GM21526 (cell line): ENCODE measurements around the gene CDC42SE2.
A peak's percentile ranks its signal among the peaks of the same experiment; 100 is the strongest.
"Not testable (repeated sequence)": the region's sequence is repeated elsewhere in the genome, so short reads cannot be mapped to it uniquely, and the experiment has no call there.

Experiments used
- ATAC-seq: cut with Tn5 transposase; IDR thresholded peaks from one replicate; pipeline ENCODE4 v1.9.1; 2021; ENCODE audit warnings: moderate library complexity; ENCODE audit not compliant: unreplicated experiment, low FRiP score

The CDC42SE2 gene

DNA sequence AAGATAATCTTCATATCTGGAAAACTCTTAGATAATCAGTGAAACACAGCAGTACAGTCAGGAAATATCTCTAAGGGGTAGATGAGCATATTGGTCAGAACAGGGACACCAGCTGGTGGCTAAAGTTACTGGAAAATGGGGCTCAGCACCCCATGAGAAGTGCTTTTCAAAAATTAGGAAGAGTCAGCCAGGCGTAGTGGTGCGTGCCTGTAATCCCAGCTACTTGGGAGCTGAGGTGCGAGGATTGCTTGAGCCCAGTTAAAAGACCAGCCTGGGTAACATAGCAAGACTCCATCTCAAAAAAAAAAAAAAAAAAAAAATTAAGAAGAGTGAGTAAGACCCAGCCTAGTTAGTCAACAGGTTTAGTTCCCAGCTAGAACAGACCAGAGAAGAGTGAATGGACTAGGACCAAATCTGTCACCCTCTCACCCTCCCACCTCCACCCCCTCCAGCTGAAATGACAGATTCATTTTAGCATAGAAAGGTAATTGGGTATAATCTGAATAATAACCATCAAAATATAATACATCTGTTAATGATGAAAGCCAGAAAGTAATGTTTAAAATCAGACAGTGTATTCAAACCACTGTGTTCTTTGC lies 120.9 kb downstream of the CDC42SE2 start:
- no peak for ATAC-seq

DNA sequence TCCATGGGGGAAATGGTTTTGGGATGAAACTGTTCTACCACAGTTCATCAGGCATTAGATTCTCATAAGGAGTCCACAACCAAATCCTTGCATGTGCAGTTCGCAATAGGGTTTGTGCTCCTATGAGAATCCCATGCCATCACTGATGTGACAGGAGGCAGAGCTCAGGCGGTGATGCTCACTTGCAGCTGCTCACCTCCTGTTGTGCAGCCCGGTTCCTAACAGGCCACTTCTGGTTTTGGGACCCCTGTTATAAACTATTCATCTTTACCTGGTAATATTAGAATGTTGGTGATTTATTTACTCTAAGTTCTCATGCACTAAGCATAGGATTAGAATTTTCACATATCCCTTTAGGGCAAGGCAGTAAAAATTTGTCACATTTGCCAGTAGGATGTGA lies 122.3 kb downstream of the CDC42SE2 start:
- ATAC-seq = no peak

DNA sequence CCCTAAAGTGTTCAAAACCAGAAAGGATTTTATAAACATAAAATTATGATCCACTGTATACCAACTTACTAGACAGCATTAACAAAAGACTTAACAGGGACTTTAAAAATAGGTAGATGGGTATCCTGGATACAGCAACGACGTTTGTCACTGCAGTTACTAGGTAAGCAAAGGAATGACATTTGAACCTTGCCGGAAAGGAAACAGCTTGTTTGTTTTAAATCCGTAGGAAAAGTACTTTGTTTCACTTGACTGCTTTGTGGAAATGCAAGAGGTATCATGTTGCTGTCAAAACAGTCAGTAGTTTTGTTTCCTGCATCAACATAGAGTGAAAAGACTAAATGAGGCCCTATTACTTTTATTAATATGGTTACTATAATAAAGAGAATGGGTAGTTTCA lies 122.9 kb downstream of the CDC42SE2 start:
- ATAC-seq = no peak

DNA sequence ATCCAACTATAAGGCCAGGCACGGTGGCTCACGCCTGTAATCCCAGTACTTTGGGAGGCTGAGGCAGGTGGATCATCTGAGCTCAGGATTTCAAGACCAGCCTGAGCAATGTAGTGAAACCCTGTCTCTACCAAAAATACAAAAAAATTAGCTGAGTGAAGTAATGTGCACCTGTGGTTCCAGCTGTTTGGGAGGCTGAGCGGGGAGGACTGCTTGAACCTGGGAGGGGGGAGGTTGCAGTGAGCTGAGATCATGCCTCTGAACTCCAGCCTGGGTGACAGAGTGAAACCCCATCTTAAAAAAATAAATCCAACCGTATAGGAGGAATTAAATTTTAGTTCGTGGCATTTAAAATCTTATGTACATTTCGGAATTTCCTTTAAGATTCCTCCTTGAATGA lies 123.4 kb downstream of the CDC42SE2 start:
- no peak for ATAC-seq

DNA sequence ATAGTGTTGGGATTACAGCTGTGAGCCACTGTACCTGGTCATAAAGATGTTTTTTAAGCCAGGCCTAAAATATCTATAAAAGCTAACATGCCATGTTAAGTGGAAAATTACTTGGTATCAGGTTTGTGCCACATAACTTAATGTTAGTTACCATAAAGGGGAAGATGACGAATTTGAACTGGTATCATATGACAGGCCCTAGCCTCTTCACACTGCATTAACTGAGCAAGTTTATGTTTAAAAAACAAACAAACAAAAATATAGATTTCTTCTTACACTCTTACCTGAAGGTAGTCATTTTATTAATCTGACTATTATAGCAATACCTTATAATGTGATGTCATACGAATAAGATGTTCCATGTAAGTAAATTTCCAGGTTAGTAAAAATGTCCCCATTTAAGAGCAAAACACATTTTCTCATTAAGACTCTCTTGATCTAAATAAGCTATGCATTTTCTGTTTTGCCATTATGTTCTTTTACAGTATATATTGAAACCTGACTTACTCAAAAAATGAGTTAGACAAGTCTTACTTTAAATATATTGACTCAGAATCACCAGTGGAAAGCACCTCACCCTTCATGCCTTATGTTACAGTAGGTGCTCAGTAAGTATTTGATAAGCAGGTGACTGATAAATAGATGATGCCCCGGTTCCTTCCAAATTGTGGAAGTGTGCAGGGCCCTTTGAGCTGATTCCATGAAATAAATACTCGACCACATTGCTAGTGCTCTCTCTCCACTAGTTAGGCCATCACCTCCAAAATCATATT lies 125.4 kb downstream of the CDC42SE2 start:
- ATAC-seq = no peak

DNA sequence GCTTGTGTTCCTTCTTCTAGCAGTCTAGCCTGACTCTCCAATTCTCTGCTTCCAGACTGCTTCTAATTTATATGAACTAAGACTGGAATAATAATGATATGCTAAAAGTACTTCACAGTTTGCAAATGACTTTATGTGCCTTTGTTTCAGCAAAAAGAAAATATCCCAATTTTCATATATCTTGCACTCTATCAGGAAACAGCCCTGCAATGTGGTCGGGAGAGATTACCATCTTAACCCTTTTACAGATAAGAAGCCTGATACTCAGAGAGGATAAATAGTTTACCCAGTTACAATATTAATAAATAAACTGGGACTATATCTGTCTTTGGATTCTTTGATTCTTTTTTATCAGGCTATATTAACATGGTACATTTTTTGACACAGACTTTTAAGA lies 126.0 kb downstream of the CDC42SE2 start:
- no peak for ATAC-seq

DNA sequence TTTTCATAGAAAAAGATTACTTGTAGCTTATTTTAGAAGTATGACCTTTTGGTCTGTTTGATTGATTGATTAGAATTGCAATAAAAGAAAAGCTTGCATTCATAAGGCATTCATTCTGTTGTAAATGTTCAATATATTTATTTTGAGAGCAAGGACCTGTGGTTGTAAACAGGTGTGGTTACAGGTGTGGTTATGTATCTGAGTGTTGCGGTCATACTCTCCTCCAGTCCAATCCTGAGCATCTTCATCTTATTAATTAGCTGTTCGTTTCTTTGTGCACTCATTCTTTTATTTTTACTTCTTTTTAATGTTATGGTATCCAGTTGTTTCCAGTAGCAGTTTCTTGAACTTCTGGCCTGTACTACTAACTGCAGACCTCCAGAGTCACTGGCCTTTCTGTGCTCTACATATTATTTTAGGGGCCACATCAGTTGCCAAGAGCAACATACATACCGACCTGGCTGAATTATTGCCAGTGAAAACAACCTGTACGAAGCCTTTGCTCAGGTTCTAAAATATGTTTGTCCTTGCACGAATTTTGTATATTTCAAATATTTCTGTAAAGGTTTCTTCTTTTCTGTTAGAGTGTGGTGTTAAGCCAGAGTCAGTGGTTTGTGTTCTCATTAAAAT lies 128.7 kb downstream of the CDC42SE2 start:
- no peak for ATAC-seq

DNA sequence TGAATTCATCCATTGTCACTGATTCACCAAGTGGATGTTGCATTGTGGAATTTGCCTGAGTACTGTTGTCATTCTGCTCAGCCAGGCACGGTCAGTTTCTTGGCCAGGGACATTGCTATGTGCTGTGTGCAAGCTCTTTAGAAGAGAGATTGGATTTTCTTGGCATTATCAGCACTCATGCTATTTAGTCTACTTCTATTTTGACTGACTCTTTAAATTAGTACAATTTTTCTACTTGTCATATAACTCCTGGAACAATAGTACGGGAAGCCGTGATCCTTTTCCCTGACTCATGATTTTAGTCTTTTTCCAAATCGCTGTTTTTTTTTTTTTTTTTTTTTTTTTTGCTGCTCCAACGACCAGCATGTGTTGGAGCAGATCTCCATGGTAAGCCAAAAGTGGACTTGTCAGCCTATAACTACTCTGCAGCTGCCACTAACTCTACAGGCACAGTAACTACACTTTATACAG lies 129.7 kb downstream of the CDC42SE2 start:
- no peak for ATAC-seq

DNA sequence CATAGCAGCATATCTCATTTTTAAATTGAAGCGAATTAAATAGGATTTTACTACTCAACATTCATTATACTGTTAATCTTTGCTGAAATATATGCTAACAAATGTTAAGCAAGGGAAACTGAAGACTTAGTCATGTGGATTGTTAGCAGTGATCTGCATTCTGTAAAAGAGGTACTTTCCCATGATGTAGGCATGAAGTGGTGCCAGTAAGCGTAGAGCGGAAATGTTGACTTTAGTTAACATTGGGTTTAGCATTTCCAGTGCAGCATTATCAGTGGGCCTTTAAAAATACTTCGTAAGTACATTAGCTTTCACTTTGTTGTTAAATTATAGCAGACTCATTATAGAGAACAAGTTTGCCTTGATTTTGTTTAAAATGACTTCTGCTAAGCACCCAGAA lies 130.3 kb downstream of the CDC42SE2 start:
- ATAC-seq = peak; percentile 55

DNA sequence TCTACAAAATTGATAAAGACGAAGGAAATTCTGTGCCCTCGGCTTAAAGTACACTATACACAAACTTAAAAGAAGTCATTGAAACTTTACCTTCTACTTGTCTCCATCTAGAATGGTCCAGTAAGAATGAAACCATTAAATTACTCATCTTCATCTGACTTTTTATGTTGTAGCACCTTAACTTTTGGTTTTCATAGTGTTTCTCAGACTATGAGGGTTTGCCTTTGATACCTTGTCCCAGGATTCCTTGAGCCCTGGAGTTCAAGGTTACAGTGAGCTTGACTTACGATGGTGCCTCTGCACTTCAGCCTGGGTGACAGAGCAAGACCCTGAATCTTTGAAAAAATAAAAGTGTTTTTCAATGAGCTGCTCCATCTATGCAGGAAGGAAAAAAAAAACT lies 132.2 kb downstream of the CDC42SE2 start:
- ATAC-seq = peak; percentile 80

DNA sequence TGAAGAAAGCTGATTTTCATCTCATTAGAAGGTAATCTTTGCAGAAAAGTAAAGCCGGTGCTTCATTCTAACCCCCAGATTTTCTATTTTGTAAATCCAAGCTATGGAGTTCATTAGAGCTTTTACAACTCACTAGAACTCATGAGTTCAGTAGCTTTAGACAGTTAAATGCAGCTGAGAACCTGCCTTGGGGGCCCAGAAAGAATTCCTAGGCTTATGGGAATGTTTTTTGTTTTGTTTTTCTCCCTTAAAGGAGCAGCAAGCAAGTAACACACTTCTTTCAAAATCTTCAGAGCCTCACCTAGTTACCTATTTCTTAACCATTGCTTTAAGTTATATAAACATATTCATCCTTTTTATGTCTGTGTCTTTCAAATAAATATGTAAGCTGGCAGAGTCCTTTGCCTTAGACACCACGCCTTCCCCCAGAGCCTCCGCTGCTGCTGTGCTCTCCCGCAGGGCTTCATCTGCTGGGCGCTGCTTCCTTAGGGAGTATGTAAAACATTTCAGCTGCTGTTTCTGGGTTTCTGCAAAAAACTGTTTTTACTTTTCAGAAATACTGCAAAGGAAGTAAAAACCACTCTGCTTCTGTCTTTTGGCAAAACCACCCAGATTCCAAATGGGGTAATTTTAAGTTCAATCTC lies 132.9 kb downstream of the CDC42SE2 start:
- ATAC-seq = no peak

DNA sequence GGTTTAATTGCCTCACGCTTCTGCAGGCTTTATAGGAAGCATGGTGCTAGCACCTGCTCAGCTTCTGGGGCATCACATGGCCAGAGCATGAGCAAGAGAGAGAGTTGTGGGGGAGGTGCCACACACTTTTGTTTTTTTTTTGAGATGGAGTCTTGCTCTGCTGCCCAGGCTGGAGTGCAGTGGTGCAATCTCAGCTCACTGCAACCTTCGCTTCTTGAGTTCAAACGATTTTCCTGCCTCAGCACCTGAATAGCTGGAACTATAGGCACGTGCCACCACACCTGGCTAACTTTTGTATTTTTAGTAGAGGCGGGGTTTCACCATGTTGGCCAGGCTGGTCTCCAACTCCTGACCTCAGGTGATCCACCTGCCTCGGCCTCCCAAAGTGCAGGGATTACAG lies 135.2 kb downstream of the CDC42SE2 start:
- not testable (repeated sequence) for ATAC-seq

DNA sequence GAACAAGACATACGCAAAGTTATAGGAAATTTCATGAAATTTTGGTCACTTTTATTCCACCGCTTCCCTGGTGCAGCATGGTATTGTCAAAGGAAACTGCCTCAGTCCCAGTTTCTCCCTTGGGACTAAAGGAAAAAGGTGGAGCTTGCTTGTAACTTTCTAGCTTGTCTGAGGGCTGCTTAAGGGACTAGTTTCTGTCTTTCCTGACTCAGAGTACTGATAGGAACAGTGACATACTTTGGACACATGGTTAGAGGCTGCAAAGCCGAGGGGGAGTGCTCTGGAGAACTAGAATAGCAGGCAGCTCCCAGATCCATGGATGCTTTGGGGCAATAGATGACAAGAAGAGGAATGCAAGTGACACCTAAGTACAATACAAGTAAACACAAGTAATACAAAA lies 136.7 kb downstream of the CDC42SE2 start:
- no peak for ATAC-seq

DNA sequence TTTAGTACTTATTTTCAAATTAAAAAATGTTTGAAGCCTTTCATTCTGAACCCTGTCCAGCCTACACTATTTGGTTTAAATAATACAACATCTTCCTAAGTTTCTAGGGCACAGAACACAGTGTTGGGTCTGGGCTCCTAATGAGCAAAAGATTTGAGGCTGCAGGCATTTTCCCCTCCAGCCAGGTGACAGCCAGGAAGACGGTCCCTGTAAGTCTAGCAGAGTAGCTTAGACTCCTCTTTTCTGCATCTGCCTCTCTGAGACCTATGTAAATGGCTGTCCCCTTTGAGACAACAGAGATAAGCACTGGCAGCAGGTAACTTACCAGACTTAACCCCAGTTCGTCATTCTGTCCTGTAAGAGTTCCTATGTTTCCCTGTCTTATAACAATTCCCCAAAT lies 141.8 kb downstream of the CDC42SE2 start:
- ATAC-seq = no peak

DNA sequence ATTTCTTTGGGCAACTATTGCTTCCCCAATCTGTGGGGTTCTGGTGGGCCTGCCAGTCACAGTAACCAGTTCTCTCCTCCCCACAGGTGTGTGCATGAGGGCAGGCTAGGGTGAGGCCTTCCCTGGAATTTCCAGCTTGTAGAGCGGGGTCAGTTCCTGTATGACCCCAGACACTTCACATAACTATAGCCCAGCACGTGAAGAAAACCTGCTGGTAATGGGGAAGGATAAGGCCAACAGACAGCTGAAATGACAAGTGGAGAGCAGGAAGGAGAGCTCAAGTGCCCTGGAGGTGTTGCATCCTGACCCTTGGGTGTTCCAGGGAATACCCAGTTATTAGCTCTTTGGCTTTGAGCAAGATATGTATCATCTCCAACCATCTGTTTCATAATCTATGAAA lies 142.2 kb downstream of the CDC42SE2 start:
- no peak for ATAC-seq

DNA sequence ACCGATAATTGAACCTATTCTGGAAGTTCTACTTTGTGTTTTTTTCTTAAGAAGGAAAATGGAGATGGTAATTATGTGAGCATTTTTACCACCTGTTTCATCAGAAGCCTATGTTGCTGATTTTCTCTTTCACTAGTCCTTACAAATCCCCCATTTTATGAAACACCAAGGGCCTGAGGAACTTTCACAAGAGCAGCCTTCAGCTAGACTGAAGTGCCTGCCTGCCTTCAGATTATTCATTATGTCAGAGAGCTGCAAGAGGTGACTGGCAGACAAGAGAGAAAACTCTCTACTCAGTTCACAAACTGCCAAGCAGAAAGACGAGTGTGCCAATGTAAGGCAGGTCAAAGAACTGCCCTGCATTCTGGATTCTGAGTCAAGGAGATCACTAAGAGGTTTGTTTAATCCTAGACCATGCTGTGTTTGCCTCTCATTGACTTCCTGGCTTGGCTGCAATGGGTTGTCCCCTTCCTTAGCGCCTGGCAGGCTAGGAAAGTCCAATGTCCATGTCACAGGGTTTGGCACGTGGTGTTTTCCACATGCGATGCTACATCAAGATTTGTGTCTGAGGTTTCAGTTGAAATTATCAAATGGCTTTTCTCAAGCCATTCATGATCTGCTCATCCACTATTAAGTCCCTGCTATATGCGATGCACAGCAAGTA lies 143.3 kb downstream of the CDC42SE2 start:
- ATAC-seq = no peak

DNA sequence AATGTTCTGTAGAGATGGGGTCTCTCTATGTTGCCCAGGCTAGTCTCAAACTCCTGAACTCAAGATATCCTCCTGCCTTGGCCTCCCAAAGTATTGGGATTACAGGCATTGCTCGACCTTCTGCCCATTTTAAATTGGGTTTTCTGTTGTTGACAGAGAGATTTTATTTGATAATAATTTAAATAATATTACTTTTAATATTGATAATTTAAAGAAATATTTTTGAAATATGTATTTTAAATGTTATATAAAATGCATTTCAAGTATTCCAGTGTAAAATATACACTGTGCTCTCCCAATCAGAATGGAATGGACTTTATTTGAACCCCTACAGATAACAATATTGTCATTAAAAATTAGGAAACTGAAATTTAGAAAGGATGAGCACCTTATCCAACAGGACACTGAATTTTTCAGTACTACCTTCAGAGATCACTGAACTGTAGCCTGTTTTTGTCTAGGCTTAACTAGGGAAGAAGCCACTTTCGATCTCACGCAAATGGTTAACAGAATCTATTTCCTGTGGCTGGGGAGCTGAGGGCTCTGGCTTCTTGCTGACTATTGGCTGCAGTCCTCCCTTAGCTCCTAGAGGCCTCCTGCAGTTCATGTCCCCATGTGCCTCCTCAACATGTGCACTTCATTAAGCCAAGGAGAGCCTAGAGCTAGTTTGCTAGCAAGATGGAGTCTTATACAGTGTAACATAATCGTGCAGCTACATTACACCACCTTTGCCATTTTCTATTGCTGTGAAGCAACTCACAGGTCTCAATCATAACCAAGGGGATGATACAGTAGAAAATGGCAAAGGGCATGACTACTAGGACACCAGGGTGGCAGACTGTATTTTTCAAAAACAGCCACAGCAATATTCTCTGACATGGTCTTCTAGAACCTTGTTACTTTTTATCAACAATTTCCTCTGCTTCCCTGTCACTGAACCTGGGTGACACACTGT lies 150.0 kb downstream of the CDC42SE2 start:
- peak; percentile 59 for ATAC-seq

DNA sequence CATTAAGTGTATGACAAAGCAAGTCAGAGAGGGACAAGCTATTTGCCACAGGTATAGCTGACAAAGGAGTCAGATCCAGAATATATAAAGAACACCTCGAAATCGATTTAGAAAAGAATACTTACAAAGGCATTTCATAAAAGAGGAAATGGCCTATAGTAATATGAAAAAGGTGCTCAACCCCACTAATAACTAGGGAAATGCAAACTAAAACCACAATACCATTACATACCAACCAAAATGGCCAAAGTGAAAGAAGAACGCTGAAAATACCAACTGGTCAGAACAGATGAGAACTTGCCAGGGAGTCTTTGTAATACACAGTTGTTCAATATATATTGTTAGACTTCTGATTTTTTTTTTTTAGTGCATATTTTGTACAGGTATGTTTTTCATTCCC lies 152.9 kb downstream of the CDC42SE2 start:
- ATAC-seq = peak; percentile 77

DNA sequence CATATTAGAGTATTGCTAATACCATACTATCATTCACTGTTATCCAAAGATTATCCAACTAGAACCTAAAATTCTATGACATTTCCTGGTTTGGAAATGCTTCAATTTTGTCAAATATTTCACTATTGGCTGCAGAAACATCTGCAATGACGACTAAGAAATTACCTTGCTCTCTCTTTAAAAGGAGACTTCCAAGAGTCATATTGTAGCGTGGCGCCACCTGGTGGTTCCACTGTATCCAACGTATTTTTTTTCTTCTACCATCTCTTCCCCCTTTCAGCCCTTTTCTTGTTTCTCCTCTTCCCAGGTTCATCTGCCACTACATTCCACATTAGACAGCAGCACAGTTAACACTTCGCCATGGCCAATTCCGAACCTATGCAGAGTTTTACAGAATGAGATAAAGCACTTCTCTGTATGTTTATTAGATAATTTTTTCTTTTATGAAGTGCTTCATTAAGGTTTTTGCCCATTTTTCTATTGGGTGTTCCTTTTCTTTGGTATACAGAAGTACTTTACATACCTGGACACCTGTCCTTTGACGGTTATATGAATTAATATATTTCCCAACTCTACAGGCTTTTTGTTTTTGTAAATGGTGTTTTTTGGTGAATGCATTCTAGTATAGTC lies 153.5 kb downstream of the CDC42SE2 start:
- ATAC-seq = peak; percentile 52
